HG03354 (cell line): Measurements from ENCODE around the gene PDZRN4.
"Not testable (repeated sequence)": the region's sequence is repeated elsewhere in the genome, so short reads cannot be mapped to it uniquely, and the experiment has no call there.

ENCODE experiments used
- ATAC-seq: cut with Tn5 transposase; IDR thresholded peaks from one replicate; pipeline ENCODE4 v1.9.1; 2021; ENCODE audit warnings: mild to moderate bottlenecking; ENCODE audit not compliant: unreplicated experiment, poor library complexity, severe bottlenecking

The PDZRN4 gene

DNA sequence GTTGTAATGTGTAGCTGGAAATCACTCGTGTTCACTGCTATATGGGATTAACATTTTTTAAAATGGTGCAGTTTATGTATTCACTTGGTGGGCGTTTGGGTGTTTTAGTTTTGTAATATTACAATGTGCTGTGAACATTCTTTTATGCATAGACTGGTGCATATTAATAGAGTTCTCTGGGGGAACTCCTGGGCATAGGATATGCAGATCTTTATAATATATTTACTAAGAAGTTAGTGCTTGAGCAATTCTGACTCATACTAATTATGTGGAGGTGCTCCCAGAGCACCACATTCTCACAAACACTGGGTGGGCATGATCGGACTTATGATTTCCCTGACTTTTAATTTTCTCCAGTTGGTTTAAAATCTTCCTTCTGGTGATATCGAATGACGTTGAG is 342.3 kb downstream of the PDZRN4 start:
- no peak for ATAC-seq

DNA sequence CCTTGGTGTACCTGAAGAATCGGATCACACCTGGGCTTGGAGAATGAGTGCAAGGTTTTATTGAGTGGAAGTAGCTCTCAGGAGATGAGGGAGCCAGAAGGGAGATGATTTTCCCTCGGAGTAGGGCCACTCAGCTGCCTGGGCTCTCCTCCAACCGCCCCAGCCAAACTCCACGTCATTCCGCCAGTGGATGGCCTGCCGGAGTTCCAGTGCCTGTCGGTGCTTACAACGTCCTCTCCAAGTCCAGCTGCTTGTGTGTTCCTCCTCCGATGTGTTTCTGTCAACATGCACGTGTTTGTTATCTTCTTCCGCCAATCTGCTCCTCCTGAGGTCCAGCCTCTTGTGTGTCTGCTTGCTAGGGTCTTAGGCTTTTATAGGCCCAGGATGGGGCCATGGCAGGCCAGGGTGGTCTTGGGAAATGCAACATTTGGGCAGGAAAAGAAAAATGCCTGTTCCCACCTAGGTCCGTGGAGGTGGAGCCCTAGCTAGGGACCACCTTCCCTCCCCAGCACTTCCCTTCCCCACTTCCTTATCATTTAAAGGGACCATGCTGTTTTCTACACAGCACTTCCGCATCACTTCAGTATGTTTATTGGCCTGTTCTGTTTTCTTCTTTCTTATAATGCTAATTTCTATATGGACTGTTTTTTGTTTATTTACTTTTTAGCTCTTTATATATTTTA is 343.2 kb downstream of the PDZRN4 start:
- ATAC-seq, result no peak

DNA sequence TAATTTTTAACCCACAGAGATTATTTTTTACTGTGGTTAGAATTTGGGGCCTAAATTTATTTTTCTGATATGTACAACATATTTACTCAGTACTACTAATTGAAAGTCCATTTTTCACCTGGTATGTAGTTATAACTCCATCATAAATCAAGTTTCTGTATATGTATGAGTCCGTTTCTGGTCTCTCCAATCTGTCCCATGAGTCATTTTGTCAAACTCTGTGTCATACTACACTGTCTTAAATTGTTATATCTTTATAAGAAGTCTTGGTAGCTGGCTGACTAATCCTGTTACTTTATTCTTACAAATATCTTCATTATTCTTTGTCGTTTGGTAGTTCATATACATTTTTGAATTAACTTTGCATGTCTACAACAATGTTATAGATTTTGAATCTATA is 344.0 kb downstream of the PDZRN4 start:
- ATAC-seq, result no peak

DNA sequence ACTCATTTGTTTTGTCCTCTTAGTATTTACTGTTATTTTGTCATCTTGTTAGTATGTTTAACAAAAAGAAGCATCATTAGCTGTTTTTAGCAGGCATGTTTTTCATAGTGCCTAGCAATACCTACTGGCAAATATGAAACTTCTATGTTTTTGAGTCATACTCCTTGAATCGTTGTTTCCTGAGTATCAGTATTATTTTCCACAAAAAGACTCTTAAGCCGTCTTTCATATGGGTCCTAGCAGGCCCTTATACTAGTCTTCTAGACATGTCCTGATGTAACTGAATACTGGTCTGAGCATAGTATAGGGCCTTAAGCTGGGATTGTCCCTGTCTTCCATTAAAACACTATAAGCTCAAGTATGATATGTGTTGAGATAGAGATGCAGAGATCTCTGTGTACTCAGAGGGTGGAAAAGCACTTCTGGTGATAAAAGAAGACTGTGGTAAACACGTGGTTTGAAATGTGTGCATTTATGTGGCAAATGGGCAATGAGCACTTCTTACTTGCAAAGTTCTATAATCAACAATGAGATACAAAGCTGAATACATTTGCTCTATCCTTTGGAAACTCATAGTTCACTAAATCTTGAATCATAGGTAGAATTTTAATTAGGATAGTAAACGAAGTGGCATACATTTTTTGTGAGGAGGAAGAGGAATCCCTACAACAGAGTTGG is 348.8 kb downstream of the PDZRN4 start:
- no peak for ATAC-seq

DNA sequence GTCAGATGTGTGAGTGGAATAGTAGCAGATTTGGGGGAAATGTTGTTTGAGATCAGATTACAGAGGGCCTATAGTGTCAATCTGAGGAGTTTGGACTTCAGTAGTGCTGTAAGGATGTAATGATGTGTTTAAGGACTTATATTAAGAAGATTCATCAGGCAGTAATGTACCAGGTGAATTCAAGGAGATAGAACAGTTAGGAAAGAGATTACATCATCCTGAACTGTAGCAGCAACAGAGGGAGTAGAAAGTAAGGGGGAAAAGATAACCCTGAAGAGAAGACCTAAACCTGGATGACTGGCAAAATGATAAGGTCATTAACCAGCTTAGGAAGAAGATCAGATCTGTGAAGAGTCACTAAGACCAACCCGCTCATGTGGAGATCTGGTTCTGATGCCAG is 349.4 kb downstream of the PDZRN4 start:
- ATAC-seq, result no peak

GRCh38 chr12:41545761-41546160 is 357.6 kb downstream of the PDZRN4 start:
- no peak for ATAC-seq

GRCh38 chr12:41547071-41547470 is 359.0 kb downstream of the PDZRN4 start:
- ATAC-seq, result not testable (repeated sequence)

- ATAC-seq, result no peak
These were observed 360.8 kb downstream of the PDZRN4 start for GRCh38 chr12:41548926-41549325.

- ATAC-seq, result no peak
These were observed 364.5 kb downstream of the PDZRN4 start for GRCh38 chr12:41552588-41552987.

DNA sequence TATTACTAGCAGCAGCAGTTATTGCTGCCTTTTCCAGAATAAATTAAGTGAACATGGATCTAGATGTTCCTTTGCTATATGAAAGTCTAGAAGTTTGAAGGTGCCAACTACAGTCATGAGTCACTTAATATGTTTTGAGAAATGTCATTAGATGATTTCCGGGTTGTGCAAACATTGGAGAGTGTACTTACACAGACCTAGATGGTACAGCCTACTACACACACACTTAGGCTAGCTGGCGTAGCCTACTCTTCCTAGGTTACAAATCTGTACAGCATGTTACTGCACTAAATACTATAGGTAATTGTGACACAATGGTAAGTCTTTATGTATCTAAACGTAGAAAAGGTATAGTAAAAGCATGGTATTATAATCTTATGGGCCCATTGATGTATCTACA is 368.1 kb downstream of the PDZRN4 start:
- no peak for ATAC-seq

DNA sequence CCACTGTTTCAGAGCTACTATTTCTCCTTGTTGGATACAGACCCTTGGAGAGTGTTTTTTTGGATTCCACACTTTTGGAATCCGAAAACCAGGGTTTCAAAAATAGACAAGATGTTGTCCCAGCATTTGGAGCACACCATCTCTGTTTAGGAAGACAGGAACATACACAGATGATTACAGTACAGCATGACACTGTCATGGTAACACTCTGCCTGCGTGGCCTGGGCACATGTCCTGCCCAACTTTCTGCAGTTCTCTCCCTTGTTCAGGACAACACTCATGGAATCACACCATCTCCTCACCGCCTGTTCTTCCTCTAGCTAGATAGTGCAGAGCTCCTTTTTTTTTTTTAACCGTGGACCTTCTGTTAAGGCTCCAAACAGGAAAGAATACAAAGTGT is 369.2 kb downstream of the PDZRN4 start:
- no peak for ATAC-seq

GRCh38 chr12:41558671-41559070 is 370.6 kb downstream of the PDZRN4 start:
- ATAC-seq, result no peak

- ATAC-seq, result no peak
These were observed 374.9 kb downstream of the PDZRN4 start for GRCh38 chr12:41563051-41563450.

DNA sequence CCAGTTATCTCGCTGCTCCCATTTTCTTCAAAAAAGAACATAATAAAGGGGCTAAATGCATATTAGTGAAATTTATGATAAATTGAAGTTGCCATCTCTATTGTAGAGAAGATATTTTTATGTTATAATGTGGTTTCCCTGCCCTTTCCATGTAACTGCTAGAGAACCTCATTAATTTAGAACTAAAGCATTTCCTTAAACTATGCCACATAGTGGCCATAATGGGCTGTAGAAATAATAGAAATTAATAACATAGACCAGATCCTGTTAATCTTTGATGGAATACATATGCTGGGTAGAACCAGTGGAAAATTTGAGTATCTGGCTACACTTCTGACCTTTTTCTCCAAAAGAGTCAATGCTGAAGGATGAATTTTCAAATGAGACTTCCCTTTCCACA is 376.7 kb downstream of the PDZRN4 start:
- no peak for ATAC-seq

- no peak for ATAC-seq
These were observed 378.6 kb downstream of the PDZRN4 start for GRCh38 chr12:41566703-41567102.

GRCh38 chr12:41573445-41573844 is 385.3 kb downstream of the PDZRN4 start:
- no peak for ATAC-seq

- no peak for ATAC-seq
These were observed 388.8 kb downstream of the PDZRN4 start for GRCh38 chr12:41576925-41577324.

DNA sequence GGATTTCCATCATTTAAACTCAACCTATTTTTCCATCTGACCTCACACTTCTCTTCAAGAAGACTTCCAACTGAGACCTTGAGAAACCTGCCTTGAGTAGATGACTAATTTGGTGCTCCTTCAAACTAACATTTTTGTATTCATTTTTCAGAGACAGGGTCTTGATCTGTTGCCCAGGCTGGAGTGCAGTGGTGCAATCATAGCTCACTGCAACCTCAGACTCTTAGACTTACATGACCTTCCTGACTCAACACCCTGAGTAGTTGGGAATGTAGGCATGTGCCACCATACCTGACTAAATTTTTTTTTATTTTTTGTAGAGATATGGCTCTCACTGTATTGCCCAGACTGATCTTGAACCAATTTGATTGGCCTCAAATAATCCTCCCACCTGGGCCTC is 389.9 kb downstream of the PDZRN4 start:
- no peak for ATAC-seq

GRCh38 chr12:41585784-41586183 is 397.7 kb downstream of the PDZRN4 start:
- no peak for ATAC-seq

DNA sequence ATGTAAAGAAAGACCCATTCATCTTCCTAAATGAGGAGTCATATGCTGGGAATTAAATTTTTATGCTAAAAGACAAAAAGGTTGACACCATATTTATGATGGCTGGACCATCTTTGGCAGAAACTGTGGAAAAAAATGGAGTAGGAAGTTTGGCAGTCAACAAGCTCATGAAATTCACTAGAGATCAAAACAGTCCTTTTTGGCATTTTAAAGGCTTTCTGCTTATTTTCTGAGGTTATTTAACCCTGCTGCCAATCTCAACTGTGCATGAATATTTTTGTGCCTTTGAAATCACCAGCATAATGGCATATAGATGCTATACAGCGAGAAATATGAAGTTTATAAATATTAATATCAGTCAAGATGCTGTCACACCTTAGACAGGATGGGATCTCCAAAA is 399.5 kb downstream of the PDZRN4 start:
- no peak for ATAC-seq

GRCh38 chr12:41589878-41590277 is 401.8 kb downstream of the PDZRN4 start:
- no peak for ATAC-seq

DNA sequence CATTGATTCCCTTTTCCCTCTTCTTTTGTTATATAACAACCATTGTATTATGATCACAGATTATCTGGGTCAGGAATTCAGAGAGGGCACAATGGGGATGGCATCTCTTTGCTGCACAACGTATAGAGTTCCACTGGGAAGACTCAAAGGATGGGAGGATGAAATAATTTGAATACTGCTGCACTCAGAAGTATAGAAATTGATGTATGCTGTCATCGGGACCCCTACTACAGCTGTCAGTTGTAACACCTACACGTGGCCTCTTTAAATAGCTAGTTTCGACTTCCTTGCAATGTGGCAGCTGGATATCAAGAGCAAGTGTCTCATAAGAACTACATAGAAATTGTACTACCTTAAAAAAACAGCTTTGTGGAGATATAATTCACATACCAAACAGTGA is 408.1 kb downstream of the PDZRN4 start:
- no peak for ATAC-seq
